HepG2 (cell line): ENCODE results near the gene FNDC3B. TPM values are rescaled to one million over a fixed set of nuclear protein-coding genes. Genes with fewer than 3 reads are reported as not detected.

ENCODE experiments used
- ATAC-seq: fragments of 200-7000 bp; cut with Tn5 transposase; 3 replicates; pipeline ENCODE4 v1.9.1; 2020; ENCODE audit warnings: mild to moderate bottlenecking, moderate library complexity
- BruUV-seq: library from RNA; stranded (reverse); fragments of 400-500 nt; replicated peaks from 2 replicates; lab custom pipeline; 2021; lab: Mats Ljungman, UMichigan
- CTCF ChIA-PET: fragments of 300-600 bp; formaldehyde crosslinking; extraction: SDS; loops from one replicate; lab custom pipeline; 2021; ENCODE audit warnings: low total read pairs, inconsistent platforms, low intra/inter-chr PET ratio; lab: Yijun Ruan, JAX
- POLR2A ChIA-PET: fragments of 350-600 bp; sonication (Branson Sonifier 250); formaldehyde crosslinking; loops from one replicate; lab custom pipeline; 2020; ENCODE audit warnings: antibody characterized with exemption, inconsistent platforms; lab: Yijun Ruan, JAX
- DNase-seq: peaks from one replicate; pipeline ENCODE4 v3.0.0-alpha.2; 2015; ENCODE audit warnings: low spot score
- FAIRE-seq: peaks from 3 replicates; lab custom pipeline; 2011; peaks lifted over from hg19 to GRCh38; lab: Jason Lieb, UNC
- H2AFZ ChIP-seq: one replicate; pipeline ENCODE4 v1.6.1; 2011; ENCODE audit warnings: low read length, inconsistent platforms
- H3K27ac ChIP-seq: fragments of 300-600 bp; 3 replicates; pipeline ENCODE4 v1.8.0; 2011; ENCODE audit warnings: mixed run types, mild to moderate bottlenecking, mixed read lengths, low read length, inconsistent platforms; ENCODE audit not compliant: insufficient read depth; ENCODE audit errors: extremely low read length
- H3K27me3 ChIP-seq, 2 experiments: fragments of 200-600 bp in 1 of 2; 2 replicates in 1 of 2; 3 replicates in 1 of 2; pipeline versions ENCODE4 v1.6.0 to v1.8.0; 2011; ENCODE audit warnings: low read length in 2 of 2, mild to moderate bottlenecking in 2 of 2, moderate library complexity in 2 of 2, inconsistent platforms in 1 of 2; ENCODE audit not compliant: insufficient read depth in 2 of 2, control insufficient read depth in 1 of 2
- H3K36me3 ChIP-seq, 2 experiments: fragments of 200-600 bp in 1 of 2; replicated peaks in 1 of 2; 2 replicates in 1 of 2; 3 replicates in 1 of 2; pipeline versions ENCODE4 v1.5.1 to v1.8.0; 2011; ENCODE audit warnings: low read length in 2 of 2, inconsistent platforms in 1 of 2; ENCODE audit not compliant: insufficient read depth in 2 of 2, control insufficient read depth in 1 of 2
- H3K4me1 ChIP-seq: 2 replicates; pipeline ENCODE4 v1.5.1; 2012; ENCODE audit warnings: low read length, inconsistent platforms; ENCODE audit not compliant: insufficient read depth
- H3K4me2 ChIP-seq: 2 replicates; pipeline ENCODE4 v1.6.0; 2011; ENCODE audit warnings: low read depth, low read length, inconsistent platforms
- H3K4me3 ChIP-seq, 3 experiments: fragments of 200-600 bp in 1 of 3; sonication (generic), shearing (Covaris generic) in 1 of 3; replicated peaks in 1 of 3; 2 replicates each; pipeline ENCODE4 v1.5.1; 2011 to 2016; ENCODE audit warnings: low read length in 3 of 3, inconsistent platforms in 2 of 3, low read depth in 2 of 3, mild to moderate bottlenecking in 2 of 3, control low read depth in 1 of 3, mixed read lengths in 1 of 3; ENCODE audit not compliant: insufficient read depth in 1 of 3
- H3K79me2 ChIP-seq: one replicate; pipeline ENCODE4 v1.6.1; 2011; ENCODE audit warnings: low read length, inconsistent platforms; ENCODE audit not compliant: insufficient read depth
- H3K9ac ChIP-seq: 2 replicates; pipeline ENCODE4 v1.6.0; 2011; ENCODE audit warnings: mild to moderate bottlenecking, low read depth, low read length, inconsistent platforms; ENCODE audit not compliant: insufficient read depth
- H3K9me3 ChIP-seq: 2 replicates; pipeline ENCODE4 v1.5.1; 2012; ENCODE audit warnings: mild to moderate bottlenecking, low read length
- H4K20me1 ChIP-seq: 2 replicates; pipeline ENCODE4 v1.6.0; 2011; ENCODE audit warnings: inconsistent platforms, mild to moderate bottlenecking, low read length, moderate library complexity; ENCODE audit not compliant: insufficient read depth
- ARID2 ChIP-seq: sonication (generic); formaldehyde crosslinking; IDR thresholded peaks from 2 replicates; pipeline ENCODE4 v1.8.1; 2022; ENCODE audit warnings: mild to moderate bottlenecking, missing genetic modification reagents, borderline replicate concordance
- BRD4 ChIP-seq: sonication (generic); formaldehyde crosslinking; IDR thresholded peaks from 2 replicates; pipeline ENCODE4 v1.4.0; 2020; ENCODE audit warnings: missing genetic modification reagents
- HNRNPUL1 ChIP-seq: fragments of 200-400 bp; formaldehyde crosslinking; IDR thresholded peaks from 2 replicates; pipeline ENCODE4 v1.6.1; 2017; ENCODE audit warnings: low read depth, mild to moderate bottlenecking, low read length, moderate library complexity
- NKX3-1 ChIP-seq: sonication (generic); formaldehyde crosslinking; IDR thresholded peaks from 2 replicates; pipeline ENCODE4 v1.5.0; 2020; ENCODE audit warnings: missing genetic modification reagents
- PLRG1 ChIP-seq: fragments of 450-650 bp; conservative IDR thresholded peaks from 2 replicates; pipeline ENCODE4 v1.6.1; 2016
- POLR2G ChIP-seq: fragments of 200-400 bp; formaldehyde crosslinking; IDR thresholded peaks from 2 replicates; pipeline ENCODE4 v1.6.1; 2018; ENCODE audit warnings: mild to moderate bottlenecking, low read depth, low read length, moderate library complexity
- RBM22 ChIP-seq: fragments of 200-400 bp; formaldehyde crosslinking; optimal IDR thresholded peaks from 2 replicates; pipeline ENCODE3; 2017; ENCODE audit warnings: mild to moderate bottlenecking, low read length, moderate library complexity
- REPIN1 ChIP-seq: sonication (generic); formaldehyde crosslinking; IDR thresholded peaks from 2 replicates; pipeline ENCODE4 v1.8.0; 2022; ENCODE audit warnings: missing genetic modification reagents, low read depth, mild to moderate bottlenecking, borderline replicate concordance
- SOX5 ChIP-seq: IDR thresholded peaks from 2 replicates; pipeline ENCODE4 v1.6.1; 2016; ENCODE audit warnings: borderline replicate concordance
- SSRP1 ChIP-seq: IDR thresholded peaks from 2 replicates; pipeline ENCODE4 v1.6.1; 2016; ENCODE audit warnings: control low read depth
- ZNF180 ChIP-seq: sonication (generic); formaldehyde crosslinking; IDR thresholded peaks from 2 replicates; pipeline ENCODE4 v1.4.0; 2020; ENCODE audit warnings: low read depth, missing genetic modification reagents, borderline replicate concordance
- ZSCAN9 ChIP-seq: IDR thresholded peaks from 2 replicates; pipeline ENCODE4 v1.6.1; 2016; ENCODE audit warnings: borderline replicate concordance
- WGBS: methylation state at CpG from one replicate; pipeline ENCODE4 v1.1.6; 2017; ENCODE audit warnings: low lambda C conversion rate; 5-methylcytosine and 5-hydroxymethylcytosine counted together
- in situ Hi-C: cut with HindIII; loops from 2 replicates; pipeline ENCODE4 v1.10.0; 2017; ENCODE audit warnings: low pct_unique_long_range_greater_than_20kb; ENCODE audit not compliant: extremely low pct_ligation_motif_present
- intact Hi-C: fragments of 100-400 bp; cut with micrococcal nuclease; formaldehyde crosslinking; loops from one replicate; pipeline ENCODE4 v1.10.0; 2022; ENCODE audit not compliant: unreplicated experiment
- polyA plus RNA-seq, 8 experiments: library from polyadenylated mRNA; depleted of rRNA in 3 of 8; stranded (reverse) in 7 of 8; unstranded in 1 of 8; fragments of >200 nt; fragmentation: Illumina TruSeq in 4 of 8; extraction: Trizol in 4 of 8; gene quantifications; 2 replicates each; pipeline versions ENCODE4 v1.2.1 to v1.2.3, GENCODE V29; 2011 to 2016; ENCODE audit warnings: low read depth in 4 of 8, missing spikeins in 1 of 8, mixed read lengths in 1 of 8; ENCODE audit not compliant: insufficient read depth in 1 of 8
- total RNA-seq, 5 experiments: library from RNA; depleted of rRNA; stranded (reverse); fragments of >200 nt; fragmentation: Illumina TruSeq; extraction: Trizol; gene quantifications; 2 replicates each; pipeline ENCODE4 v1.2.3, GENCODE V29; 2016; ENCODE audit warnings: low read depth in 1 of 5
- TF ChIP-seq, protein P1 (sequence below): sonication (generic); formaldehyde crosslinking; IDR thresholded peaks from 2 replicates; pipeline ENCODE4 v1.9.0; 2022; ENCODE audit warnings: low read depth, missing genetic modification reagents

Gene FNDC3B
- total and polyA plus RNA-seq, 2 of the 13 experiments (the other 11 are each of a cell fraction or from before 2014, with no cell fraction given): 74.8 to 103 TPM

DNA sequence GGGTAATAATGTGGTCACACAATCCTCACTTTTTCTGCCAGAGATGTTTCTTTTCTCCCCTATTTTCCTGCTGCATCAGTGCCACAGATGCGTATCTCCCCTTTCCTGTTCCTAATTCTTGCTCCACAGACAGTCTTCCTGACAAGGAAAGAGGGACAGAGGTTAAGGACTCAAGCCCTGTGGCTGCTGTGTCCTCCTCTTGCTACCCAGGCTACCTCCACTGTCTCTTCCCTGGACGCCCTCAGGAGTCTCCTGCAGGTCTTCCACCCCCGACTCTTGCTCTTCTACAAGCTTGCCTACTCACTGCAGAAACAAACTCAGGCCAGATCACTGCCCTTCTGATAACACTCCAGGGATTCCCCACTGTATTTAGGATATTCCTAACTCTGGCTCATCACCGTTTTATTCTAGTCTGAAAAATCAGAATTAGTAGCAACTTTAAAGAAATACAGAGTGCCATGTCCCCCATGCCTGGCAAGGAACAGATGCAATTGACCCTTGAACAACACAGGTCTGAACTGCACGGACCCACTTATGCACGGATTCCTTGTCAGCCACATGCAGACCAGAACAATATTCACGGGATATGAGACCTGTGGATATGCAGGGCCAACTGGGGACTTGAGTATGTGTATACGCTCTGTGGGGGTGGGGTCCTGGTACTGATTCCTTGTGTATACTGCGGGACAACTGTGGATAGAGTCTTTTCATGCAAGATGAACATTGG lies 257.0 kb downstream of the FNDC3B start:
- TF ChIP-seq BRD4: no peak
- TF ChIP-seq ZSCAN9: no peak
- TF ChIP-seq SSRP1: peak; percentile 61; the same call in 1 of the 2 replicates
- peak; percentile 96 for TF ChIP-seq RBM22
- TF ChIP-seq PLRG1: no peak
- no peak for TF ChIP-seq NKX3-1 (CRISPR knock-in tag)
- TF ChIP-seq, protein P1, sequence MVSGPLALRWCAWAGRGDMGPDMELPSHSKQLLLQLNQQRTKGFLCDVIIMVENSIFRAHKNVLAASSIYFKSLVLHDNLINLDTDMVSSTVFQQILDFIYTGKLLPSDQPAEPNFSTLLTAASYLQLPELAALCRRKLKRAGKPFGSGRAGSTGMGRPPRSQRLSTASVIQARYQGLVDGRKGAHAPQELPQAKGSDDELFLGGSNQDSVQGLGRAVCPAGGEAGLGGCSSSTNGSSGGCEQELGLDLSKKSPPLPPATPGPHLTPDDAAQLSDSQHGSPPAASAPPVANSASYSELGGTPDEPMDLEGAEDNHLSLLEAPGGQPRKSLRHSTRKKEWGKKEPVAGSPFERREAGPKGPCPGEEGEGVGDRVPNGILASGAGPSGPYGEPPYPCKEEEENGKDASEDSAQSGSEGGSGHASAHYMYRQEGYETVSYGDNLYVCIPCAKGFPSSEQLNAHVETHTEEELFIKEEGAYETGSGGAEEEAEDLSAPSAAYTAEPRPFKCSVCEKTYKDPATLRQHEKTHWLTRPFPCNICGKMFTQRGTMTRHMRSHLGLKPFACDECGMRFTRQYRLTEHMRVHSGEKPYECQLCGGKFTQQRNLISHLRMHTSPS (CRISPR knock-in tag): no peak
- no peak for TF ChIP-seq SOX5 (CRISPR knock-in tag)
- no peak for TF ChIP-seq REPIN1 (CRISPR knock-in tag)
- no peak for TF ChIP-seq ARID2 (CRISPR knock-in tag)
- TF ChIP-seq HNRNPUL1: no peak
- TF ChIP-seq POLR2G: 0 out of 2 replicates have a peak, but pooled peaks have one; percentile 32
- TF ChIP-seq ZNF180 (CRISPR knock-in tag): no peak
- WGBS: 95% methylated on average over 9 of the region's 9 CpGs
- H3K4me1 ChIP-seq: no peaks in the 10 kb centered on the region
- no TSS peak for BruUV-seq
- in situ Hi-C loops (no loop called here), intact Hi-C loops (no loop called here)
- no peak overlapping the region for H3K9ac ChIP-seq
- CTCF ChIA-PET: no interaction called here
- FAIRE-seq: no peak
- H3K27me3 ChIP-seq: no peaks in the 10 kb centered on the region
- H2AFZ ChIP-seq: no peak overlapping the region
- H3K79me2 ChIP-seq: peaks cover 26% of the 10 kb centered on the region
- DNase-seq: no peak
- POLR2A ChIA-PET: no interaction called here
- H3K4me3 ChIP-seq: no peak overlapping the region
- H3K9me3 ChIP-seq: no peaks in the 10 kb centered on the region
- H4K20me1 ChIP-seq: peaks cover 64% of the 10 kb centered on the region
- peaks cover 37 to 95% of the 10 kb centered on the region in 2 experiments for H3K36me3 ChIP-seq
- ATAC-seq: peak; percentile 25
- H3K4me2 ChIP-seq: no peak overlapping the region
- no peak overlapping the region for H3K27ac ChIP-seq
